Breast epithelium (tissue), 4 donors: ENCODE data around the gene TAPBPL. TPM values are rescaled to one million over a fixed set of nuclear protein-coding genes. Genes with fewer than 3 reads are reported as not detected.

Experiments used
- DNase-seq, 2 donors: peaks; one replicate each; pipeline ENCODE4 v3.0.0-alpha.2; 2019; ENCODE audit warnings: low spot score in 2 of 2
- H3K27ac ChIP-seq, 2 donors: fragments of 200-600 bp; sonication (generic) in 1 of 2; one replicate each; pipeline ENCODE4 v1.5.1; 2016 to 2019; ENCODE audit warnings: mild to moderate bottlenecking in 1 of 2
- H3K27me3 ChIP-seq, 2 donors: fragments of 200-600 bp; sonication (generic) in 1 of 2; one replicate each; pipeline versions ENCODE4 v1.5.1 to v1.6.0; 2017 to 2019; ENCODE audit warnings: control low read depth in 1 of 2, mild to moderate bottlenecking in 1 of 2
- H3K36me3 ChIP-seq: fragments of 200-600 bp; one replicate; pipeline ENCODE4 v1.5.1; 2019
- H3K4me1 ChIP-seq, 2 donors: fragments of 200-600 bp; sonication (generic); one replicate each; pipeline ENCODE4 v1.5.1; 2016 to 2019; ENCODE audit warnings: control low read depth in 1 of 2
- H3K4me3 ChIP-seq, 3 donors: fragments of 200-600 bp; sonication (generic); 1 replicate in 2 of 3; 2 replicates in 1 of 3; pipeline ENCODE4 v1.5.1; 2016 to 2019; ENCODE audit warnings: mild to moderate bottlenecking in 3 of 3, moderate library complexity in 2 of 3
- H3K9me3 ChIP-seq, 2 donors: fragments of 200-600 bp; sonication (generic) in 1 of 2; one replicate each; pipeline ENCODE4 v1.5.1; 2016 to 2019; ENCODE audit warnings: control low read depth in 1 of 2
- CTCF ChIP-seq, 3 donors: fragments of 450-650 bp; IDR thresholded peaks; one replicate each; pipeline ENCODE4 v1.5.1; 2016 to 2017; ENCODE audit warnings: antibody characterized with exemption in 3 of 3, mild to moderate bottlenecking in 3 of 3, moderate library complexity in 3 of 3
- POLR2A ChIP-seq: fragments of 450-650 bp; IDR thresholded peaks from one replicate; pipeline ENCODE4 v1.6.1; 2016; ENCODE audit warnings: antibody characterized with exemption, mild to moderate bottlenecking, moderate library complexity
- POLR2AphosphoS5 ChIP-seq, 3 donors: sonication (generic); formaldehyde crosslinking; IDR thresholded peaks; one replicate each; pipeline ENCODE4 v1.6.1; 2017; ENCODE audit warnings: antibody characterized with exemption in 3 of 3
- intact Hi-C: fragments of 100-400 bp; cut with DNase I; formaldehyde crosslinking; loops from one replicate; pipeline ENCODE4 v1.15.1; 2023; ENCODE audit warnings: low total_unique reads
- total RNA-seq, 3 donors: library from RNA; depleted of rRNA; stranded (reverse); fragments of >200 nt; gene quantifications; one replicate each; pipeline ENCODE4 v1.1.0, GENCODE V29; 2016

TAPBPL gene
- total RNA-seq, 3 donors from 2014 or later, result 16.5 to 24.6 (median 22.9) TPM

DNA sequence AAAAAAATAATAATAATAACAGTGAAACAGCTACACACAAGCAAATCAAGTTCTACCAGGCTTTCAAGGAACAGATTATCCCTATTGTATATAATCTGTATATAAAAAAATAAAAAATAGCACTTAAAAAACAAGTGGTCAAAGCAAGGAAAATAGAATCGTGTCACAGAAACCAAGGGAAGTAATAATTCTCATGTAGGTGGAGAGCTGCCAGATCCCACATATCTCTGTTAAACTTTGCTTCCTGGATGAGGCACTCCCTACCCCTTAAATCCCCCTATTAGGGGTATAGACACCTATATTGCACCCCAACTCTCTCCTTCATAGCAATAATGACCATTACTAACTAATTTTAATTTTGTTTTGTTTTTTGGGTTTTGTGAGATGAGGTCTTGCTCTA lies 11.5 kb upstream of the TAPBPL start:
- Histone ChIP-seq H3K27ac (no peak overlapping the region), H3K9me3 (no peaks in the 10 kb centered on the region), H3K36me3 (no peaks in the 10 kb centered on the region), H3K27me3 (no peaks in the 10 kb centered on the region), H3K4me3 (no peak overlapping the region), H3K4me1 (no peaks in the 10 kb centered on the region)
- TF ChIP-seq POLR2A (no peak), CTCF (IDR thresholded peaks at IDR 0.05) (no peak), POLR2AphosphoS5 (IDR thresholded peaks at IDR 0.05) (no peak)
- DNase-seq, result no peak
- intact Hi-C loops, result no loop called here

DNA sequence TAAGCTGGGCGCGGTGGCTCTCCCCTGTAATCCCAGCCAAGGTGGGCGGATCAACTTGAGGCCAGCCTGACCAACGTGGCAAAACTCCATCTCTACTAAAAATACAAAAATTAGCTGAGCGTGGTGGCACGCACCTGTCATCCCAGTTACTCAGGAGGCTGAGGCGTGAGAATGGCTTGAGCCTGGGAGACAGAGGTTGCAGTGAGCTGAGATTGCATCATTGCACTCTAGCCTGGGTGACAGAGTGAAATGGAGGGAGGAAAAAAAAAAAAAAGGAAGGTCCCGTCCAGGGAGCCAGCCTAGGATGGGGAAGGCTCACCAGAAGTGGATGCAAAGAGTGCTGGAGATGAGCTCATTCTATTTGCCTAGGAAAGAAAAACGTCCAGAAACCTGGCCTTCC lies 9.0 kb upstream of the TAPBPL start:
- no peak for DNase-seq
- no peaks in the 10 kb centered on the region for H3K4me1 ChIP-seq
- H3K27me3 ChIP-seq, result no peaks in the 10 kb centered on the region
- no peaks in the 10 kb centered on the region for H3K9me3 ChIP-seq
- no peaks in the 10 kb centered on the region for H3K36me3 ChIP-seq
- H3K27ac ChIP-seq, result no peak overlapping the region
- intact Hi-C loops, result no loop called here
- TF ChIP-seq CTCF (IDR thresholded peaks at IDR 0.05) (no peak), POLR2AphosphoS5 (IDR thresholded peaks at IDR 0.05) (no peak), POLR2A (no peak)
- H3K4me3 ChIP-seq, result no peak overlapping the region

GRCh38 chr12:6443361-6443983 lies 8.4 kb upstream of the TAPBPL start:
- no peak for DNase-seq
- TF ChIP-seq CTCF (IDR thresholded peaks at IDR 0.05) (no peak), POLR2A (no peak), POLR2AphosphoS5 (IDR thresholded peaks at IDR 0.05) (no peak)
- H3K9me3 ChIP-seq, result no peaks in the 10 kb centered on the region
- no peak overlapping the region for H3K4me3 ChIP-seq
- no peaks in the 10 kb centered on the region for H3K27me3 ChIP-seq
- H3K4me1 ChIP-seq, result no peaks in the 10 kb centered on the region
- H3K27ac ChIP-seq, result no peak overlapping the region
- intact Hi-C loops, result no loop called here
- H3K36me3 ChIP-seq, result no peaks in the 10 kb centered on the region

DNA sequence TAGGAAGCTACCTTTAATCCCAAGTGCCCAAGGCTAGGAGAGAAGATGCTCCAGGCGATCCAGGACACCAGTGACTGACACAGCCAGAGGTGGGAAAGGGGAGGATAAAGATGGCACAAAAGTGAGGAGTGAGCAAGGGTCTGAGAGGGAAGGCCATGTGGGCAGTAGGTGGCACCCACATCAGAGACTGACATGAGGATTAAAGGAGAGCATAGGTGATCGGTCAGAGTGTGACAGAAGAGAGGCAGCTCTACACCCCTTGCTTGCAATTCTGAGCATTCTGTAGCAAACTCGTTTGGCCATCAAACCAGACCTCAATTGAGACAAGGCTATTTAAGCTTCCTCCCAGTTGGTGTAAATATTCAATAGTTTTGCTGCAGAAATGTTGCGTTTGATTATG lies 7.8 kb upstream of the TAPBPL start:
- intact Hi-C loops, result no loop called here
- Histone ChIP-seq H3K36me3 (no peaks in the 10 kb centered on the region), H3K9me3 (no peaks in the 10 kb centered on the region), H3K27me3 (no peaks in the 10 kb centered on the region), H3K4me1 (no peaks in the 10 kb centered on the region), H3K4me3 (no peak overlapping the region), H3K27ac (no peak overlapping the region)
- TF ChIP-seq POLR2A, result no peak
- TF ChIP-seq POLR2AphosphoS5 (IDR thresholded peaks at IDR 0.05), result no peak
- no peak for TF ChIP-seq CTCF (IDR thresholded peaks at IDR 0.05)
- no peak for DNase-seq

- H3K27me3 ChIP-seq, result no peaks in the 10 kb centered on the region
- no peak within 1 kb of the TSS for H3K27ac ChIP-seq
- H3K4me1 ChIP-seq, result peaks cover 0 to 3% of the 10 kb centered on the region in 2 donors
- no peaks in the 10 kb centered on the region for H3K9me3 ChIP-seq
- no peak for DNase-seq
- H3K36me3 ChIP-seq, result no peaks in the 10 kb centered on the region
- intact Hi-C loops, result no loop called here
- TF ChIP-seq POLR2AphosphoS5 (IDR thresholded peaks at IDR 0.05) (no peak), CTCF (IDR thresholded peaks at IDR 0.05) (no peak), POLR2A (no peak)
- peak within 1 kb of the TSS in 2 of 3 donors; percentile 1 to 19 for H3K4me3 ChIP-seq
Observed at GRCh38 chr12:6444704-6445688, 6.8 kb upstream of the TAPBPL start, which contains the start of gene CD27. CD27 (plus strand) TSS chr12:6444955; CDS start chr12:6445096, 141 bp downstream.
